HG02798 (cell line): Measurements from ENCODE around the gene SLC24A4.

Experiments used
- ATAC-seq: cut with Tn5 transposase; IDR thresholded peaks from one replicate; pipeline ENCODE4 v1.9.1; 2021; ENCODE audit warnings: mild to moderate bottlenecking; ENCODE audit not compliant: unreplicated experiment, poor library complexity

SLC24A4 gene

DNA sequence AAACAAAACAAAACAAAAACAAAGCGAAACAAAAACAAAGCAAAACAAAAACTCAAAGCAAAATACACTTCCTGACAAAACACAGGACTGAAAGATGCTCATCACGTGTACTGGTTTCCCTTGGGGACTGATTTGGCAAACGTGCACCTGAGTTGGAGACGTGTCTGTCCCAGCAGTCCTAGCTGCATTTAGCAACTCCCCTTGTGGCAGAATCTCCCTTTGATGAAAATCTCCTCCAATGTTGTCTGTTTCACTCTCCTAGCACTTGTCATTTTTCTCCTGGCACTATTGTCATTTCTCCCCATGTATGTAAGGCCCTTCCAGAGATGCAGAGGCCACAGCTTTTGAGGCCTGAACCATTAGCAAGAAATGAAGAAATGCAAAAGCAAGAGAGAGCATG lies 6.8 kb upstream of the SLC24A4 start:
- no peak for ATAC-seq

DNA sequence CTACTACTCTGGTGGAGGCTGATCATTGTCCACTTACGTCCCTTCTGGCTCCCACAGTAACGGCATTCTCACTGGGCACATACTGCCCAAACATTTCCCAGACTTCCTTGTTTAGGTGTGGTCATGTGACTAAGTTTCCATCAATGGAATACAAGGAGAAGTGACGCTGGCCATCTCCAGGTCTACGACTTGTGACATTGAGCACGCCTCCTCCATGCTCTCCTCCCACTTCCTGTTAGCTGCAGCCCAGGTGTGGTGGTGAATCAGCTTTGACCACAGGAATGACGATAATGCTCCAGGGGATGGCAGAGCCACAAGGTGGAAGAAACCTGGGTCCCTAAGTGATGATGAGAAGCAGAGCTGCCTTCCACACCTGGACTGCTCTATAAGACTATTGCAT lies 6.0 kb upstream of the SLC24A4 start:
- ATAC-seq, result no peak

DNA sequence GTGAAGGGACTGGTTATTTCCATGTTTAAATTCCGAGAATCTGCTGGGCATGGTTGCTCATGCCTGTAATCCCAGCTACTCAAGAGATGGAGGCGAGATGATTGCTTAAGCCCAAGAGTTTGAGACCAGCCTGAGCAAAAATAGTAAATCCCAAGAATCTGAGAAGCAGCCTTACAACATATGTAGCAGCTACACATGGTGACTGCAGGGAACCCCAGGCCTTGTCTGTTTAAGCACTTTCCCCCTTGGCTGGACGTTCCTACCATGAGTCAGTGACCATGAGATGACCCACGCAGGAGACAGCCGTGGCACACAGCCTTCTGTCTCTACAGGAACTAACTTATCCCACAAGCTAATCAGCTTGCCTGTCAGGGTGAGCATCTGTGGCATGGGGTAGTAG lies 5.5 kb upstream of the SLC24A4 start:
- no peak for ATAC-seq

DNA sequence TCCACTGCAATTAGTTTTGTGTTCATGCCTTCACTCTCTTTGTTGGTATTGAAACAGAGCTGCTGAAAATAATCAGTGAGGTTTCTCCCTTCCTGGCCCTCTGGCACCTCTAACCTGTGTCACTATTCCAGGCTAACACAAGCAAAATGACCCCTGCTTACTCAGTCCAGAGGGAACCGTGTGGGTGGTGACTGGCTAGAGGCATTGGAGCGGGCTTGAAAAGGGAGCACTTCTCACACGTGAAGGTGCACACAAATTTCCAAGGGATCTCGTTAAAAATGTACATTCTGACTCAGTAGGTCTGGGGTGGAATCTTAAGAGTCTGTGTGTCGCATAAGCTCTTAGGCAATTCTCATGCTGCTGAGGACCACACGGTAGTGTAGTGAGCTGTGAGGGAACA lies 1.3 kb upstream of the SLC24A4 start:
- no peak for ATAC-seq

DNA sequence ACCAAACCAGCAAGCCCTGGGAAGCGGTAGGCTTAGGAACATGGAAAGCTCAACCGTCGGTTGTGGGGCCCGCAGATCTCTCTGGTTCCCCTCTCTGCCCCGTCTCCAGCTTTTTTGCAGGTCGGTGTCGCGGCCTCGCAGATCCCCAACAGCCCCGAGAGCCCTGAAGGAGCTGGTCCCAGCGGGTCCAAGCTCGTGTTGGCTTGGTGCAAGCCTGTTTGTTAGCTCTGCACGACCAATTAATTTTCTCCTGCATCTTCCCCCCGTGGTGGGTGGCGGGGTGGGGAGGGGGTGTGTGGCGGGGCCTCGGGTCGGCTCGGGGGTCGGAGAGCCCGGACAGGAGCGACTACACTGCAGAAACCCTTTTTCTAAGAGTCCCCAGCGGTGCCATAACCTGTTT lies 449 bp upstream of the SLC24A4 start:
- ATAC-seq, result no peak

DNA sequence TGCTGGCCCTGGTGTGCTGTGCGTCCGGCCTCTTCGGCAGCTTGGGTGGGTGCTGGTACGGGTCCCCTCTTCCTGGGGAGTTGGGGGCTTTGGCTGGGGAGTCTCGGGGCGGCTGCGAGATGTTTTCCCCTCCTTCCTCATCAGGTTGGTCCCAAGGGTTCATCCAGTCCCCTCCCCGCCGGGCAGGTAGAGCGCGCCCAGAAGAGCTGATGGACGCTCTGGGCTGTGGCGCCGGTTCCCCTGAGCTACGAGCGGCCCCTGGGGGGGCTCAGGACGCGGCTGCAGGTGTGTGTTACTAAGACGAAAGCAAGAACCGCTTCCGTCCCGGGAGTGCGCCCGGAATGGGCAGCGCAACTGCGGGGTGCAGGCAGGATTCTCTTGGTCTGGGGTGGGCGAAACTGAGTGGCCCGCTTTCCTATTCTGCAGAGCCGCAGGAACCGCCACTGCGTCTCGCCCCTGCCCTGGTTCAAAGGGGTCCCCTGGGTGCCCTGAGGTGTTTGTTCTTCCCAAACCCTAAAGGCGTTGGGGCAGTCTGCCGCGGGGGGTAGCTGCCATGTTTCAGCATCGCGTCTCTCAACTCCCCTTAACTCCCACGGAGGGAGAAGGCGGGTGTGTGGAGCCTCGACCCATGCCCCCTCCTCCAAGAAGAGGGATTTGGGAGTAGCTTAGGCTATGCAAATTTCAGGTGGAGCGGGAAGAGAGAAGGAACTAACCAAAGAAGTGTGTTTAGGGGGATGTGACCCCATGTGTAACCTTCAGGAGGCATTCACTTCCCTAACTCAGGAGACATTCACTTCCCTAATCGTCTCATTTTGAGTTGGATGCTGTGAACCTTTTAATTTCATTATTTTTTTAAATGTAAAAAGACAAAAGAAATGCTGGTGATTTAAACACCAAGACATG lies 1.2 kb downstream of the SLC24A4 start:
- ATAC-seq, result no peak

DNA sequence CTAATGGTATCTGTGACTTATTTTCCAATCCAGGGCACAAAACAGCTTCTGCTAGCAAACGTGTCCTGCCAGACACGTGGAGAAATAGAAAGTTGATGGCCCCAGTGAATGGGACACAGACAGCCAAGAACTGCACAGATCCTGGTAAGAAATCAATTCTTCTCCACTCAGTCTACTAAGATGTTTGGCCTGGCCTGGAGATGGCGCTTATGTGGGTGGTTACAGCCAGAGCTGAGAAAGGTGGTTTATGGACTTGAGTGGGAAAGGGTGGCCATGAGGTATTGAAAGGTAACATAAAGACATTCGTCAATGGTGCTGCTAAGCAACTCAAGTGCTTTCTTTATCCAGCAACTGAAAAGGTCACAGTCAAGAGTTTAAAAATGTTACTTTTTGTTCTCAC lies 2.9 kb downstream of the SLC24A4 start:
- no peak for ATAC-seq

DNA sequence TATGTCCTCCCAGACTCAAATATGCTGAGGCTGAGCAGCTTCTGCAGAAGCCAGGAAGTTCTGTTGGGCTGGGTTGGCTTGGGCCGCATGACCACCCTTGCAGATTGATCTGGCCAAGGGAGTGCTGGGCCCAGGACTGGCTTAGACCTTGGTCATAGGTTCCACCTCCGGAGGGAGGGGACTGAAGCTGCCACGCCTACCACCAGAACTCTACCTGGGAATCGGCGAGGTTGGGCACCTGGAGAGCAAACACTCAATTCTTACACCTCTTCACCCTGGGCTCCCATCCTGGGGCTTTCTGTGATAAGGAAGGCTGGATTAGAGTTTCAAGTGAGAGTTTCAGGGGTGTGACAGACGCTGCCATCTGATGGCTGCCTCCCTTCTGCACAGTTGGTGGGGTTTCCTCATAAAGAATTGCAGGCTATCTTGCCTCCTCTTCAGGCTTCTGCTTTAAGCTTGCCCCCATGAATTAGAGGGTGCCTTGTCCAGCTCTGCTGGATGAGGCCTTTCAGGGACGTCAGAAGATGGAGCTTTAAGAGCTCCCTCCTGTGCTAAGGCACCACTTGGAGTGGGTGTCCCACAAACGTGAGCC lies 5.8 kb downstream of the SLC24A4 start:
- ATAC-seq, result no peak

DNA sequence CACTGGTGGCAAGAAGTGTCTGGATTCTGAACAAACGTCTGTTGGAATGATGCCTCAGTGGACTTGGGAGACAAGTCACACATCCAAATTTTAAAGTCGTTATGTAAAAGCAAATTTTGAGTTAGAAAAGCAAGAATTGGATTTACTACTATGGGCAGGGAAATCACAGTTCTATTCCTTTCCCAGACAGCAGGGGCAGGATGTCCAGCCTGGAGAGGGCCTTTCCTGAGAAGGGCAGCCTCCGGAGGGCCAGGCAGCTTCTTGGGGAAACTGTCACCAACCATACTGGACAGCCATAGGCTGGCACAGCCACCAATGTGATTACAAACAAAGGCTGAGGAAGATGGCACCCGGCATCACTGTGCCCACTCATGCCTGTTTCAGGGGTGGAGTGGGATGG lies 11.1 kb downstream of the SLC24A4 start:
- no peak for ATAC-seq

DNA sequence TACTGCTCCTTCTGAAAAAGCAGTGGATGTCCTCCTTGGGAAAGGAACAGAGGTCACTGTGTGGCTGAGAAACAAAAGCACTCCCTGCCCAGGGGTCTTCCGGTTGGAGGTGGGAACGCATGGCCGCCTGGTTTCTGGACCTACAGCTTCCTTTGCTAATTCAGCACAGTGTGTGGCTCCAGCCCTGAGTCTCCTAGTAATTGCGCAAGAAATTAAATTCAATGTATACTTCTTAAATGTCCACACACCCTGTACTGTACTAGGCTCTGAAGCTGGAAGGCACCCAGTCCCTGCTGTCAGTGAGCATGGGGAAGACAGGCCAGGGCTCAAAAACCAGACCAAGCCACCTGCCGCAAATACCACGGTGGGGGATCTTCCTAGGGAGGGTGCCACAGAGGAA lies 13.4 kb downstream of the SLC24A4 start:
- ATAC-seq, result no peak

DNA sequence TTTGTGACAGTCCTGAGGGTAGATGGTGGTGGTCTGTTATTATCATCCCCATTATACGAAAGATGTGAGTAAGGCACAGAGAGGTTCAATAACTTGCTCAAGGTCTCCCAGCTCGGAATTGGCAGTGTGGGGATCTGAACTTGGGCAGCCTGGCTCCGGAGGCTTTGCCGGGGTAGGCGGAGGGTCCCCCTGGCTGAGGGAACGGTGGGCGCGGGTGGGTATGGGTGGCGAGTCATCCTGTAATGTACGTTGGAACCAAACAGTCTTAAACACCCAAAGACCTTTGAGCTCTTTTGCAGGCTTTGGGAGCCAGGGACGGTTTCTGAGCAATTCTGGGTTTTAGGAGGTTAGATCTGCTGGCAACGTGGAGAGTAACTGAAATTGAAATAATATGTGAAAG lies 16.5 kb downstream of the SLC24A4 start:
- ATAC-seq, result no peak

DNA sequence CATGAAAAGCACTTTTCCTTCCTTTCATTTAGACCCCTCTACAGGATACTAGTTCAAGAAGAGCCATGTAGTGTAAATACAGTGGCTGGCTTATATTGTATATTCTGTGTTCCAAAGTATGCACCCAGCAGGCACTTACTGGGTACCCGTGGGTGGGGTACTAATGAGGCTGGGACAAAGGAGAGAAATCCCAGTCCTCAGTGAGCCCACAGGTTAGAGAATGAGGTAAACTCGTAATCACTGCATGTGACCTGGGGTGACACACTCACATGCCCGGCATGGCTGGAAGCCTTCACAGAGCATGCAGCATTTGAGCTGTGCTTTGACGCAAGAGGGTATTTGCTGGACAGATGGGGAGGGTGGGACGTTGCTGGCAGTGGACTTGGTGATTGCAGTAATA lies 17.1 kb downstream of the SLC24A4 start:
- no peak for ATAC-seq

DNA sequence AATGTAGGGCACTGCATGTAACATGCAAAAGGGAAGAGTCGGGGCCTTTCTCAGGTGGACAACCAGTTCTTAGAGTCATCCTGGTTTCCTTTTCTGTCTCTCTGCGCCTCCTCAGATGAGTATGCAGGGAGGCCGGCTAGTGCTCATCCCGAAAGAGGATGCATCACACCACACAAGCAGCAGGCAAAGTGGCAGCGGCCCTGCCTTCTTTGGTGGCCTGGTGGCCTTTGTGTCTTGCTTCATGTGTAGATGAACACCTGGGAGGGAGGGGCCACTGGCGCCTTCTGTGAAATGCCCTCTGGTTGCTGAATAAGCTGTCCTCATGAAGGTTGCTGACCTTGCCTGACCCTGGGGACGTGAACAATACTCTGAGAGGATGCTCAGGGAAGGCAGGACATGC lies 18.0 kb downstream of the SLC24A4 start:
- no peak for ATAC-seq

DNA sequence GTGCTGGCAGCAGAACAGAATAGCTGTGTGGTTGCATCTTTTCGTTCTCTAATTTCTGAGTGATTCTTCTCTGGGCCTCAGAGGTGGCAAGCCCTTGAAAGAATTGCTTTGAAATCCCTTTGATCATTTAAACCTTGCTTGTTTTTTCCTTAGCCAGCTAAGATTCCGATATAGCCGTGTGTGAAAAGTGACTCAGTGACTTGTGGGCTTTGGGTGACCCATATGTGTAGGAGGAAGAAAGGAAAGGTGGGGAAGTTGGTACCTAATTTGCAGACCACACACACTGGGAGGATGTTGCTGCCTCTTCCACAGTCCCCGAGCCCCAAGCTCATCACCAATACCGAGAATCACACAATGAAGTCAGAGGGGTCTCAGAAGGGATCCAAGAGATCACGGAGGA lies 18.8 kb downstream of the SLC24A4 start:
- no peak for ATAC-seq

DNA sequence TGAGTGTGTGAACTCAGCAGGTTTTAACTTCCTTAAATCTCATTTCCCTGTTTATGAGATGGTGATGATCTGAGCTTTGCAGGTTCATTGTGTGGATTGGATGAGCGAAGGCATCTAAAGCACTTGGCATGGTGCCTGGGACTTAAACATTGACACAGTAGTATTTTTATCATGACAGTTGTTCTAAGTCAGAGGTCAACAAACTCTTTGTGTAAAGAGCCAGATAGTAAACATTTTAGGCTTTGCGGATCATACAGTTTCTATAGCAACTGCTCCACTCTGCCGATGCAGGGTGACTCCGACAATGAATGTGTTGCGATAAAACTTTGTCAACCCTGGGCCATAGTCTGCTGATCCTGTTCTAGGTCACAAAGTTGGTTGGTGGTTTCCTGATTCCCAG lies 25.2 kb downstream of the SLC24A4 start:
- no peak for ATAC-seq

DNA sequence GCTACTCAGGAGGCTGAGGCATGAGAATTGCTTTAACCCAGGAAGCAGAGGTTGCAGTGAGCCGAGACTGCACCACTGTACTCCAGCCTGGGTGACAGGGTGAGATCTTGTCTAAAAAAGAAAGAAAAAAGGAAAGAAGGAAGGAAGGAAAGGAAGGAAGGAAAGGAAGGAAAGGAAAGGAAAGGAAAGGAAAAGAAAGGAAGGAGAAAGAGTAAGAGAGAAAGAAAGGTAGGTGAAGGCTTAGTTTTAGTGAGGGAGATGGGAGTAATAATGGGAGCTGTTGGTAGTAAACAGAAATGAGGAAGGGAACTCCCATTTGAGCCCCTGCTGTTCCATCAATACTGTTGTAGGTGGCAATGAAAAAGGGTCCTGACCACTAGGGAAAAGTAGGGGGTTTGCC lies 28.8 kb downstream of the SLC24A4 start:
- no peak for ATAC-seq

DNA sequence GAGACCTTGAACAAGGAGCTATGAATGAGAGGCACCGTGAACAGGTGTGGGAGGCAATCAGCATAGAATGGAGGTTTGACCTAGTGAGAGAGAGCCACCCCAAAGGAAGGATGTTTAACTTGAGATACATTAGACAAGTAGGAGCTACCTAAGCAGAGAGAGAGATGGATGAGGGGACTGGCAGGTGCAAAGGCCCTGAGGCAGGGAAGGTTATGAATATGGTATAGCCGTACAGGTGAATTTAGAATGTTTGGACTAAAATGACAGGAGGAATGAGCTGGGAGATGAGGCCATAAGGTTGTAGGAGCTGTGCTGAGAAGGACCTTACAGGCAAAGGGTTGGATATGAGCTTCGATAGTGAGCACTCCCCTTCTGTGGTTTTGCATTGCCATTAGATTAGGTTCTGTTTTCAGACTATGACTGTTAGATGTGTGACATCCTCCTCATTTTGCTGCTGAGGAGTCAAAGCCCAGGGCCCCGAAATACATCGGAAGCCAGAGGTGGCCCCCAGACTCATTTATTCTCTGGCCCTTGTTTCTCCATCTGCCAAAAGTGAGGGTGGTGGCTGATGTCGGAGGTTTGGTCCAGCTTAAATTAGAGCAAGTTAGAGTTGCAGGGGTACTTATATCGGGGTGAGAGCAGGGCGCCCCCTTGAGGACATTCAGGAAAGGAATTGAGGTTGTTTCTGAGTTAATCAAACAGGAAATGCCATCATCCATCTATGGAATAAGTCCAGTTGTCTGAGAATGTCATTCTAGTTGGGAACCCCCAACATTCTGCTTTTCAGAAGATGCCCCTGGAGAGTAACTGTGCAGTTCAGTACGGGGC lies 29.4 kb downstream of the SLC24A4 start:
- no peak for ATAC-seq

DNA sequence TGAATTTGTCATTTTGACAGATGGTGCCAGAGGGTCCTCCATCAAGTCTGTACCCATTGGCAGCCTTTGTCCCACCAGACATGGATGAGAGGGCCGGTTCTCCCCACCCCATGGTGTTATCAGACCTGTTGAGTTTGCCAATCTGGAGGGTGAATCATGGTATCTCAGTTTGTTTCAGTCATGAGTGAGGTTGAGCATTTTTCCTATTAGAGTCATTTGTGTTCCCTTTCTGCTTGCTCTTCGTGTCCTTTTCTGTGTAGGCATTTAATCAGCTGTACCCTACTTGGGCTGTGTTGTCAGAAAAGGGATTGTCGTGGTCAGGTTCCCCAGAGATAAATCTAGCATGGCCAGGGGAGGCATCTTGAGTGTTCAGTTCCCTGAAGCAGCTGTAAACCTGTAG lies 30.5 kb downstream of the SLC24A4 start:
- ATAC-seq, result no peak

DNA sequence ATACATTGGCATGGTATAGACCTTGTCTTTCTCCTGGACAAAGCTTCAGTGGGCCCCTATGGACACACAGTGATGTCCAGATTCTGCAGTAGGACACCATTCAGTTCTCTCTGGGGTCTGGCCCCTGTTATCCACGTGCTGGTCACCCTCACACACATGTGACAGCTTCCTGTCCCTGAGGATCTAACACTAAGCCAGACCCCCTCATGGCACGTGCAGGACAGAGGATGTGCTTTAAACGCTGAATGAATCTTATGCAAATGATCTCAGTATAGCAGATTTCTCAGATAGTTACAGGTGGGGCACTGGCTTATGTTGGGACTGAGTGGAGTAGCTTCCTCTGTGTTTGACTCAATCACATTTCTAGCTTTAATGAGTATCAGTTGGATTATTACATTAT lies 33.7 kb downstream of the SLC24A4 start:
- no peak for ATAC-seq

DNA sequence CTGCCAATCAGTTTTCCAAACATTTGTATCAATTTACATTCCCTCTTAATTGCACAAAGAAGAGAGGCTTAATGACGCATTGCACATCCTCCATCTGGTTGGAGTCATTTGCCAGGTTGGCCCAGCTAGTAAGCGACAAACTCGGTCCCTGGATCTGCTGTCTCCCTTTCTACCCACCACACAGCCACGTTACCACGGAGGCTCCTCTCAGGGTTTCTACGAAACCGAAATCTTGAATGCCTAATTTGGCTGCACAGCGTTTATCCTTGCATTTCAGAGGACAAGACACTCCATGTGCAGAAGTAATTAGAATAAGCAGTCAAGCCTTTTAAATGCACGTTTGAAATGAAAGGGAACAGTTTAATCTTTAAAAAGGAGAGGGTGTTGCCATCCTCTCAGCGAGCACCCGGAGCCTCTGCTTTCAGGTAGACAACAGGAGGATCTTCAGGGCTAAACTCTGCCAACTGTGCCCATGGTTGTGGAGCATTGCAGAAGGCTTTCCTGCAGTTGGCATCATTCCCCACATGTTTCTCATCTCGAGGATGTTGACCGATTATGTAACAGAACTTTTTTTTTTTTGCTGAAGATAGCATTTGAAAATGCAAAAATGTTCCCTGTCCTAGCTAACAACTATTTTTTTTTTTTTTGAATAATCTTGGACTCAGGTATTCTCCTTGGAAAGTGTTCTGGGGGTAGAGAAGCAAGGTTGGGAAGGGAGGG lies 37.8 kb downstream of the SLC24A4 start:
- no peak for ATAC-seq

DNA sequence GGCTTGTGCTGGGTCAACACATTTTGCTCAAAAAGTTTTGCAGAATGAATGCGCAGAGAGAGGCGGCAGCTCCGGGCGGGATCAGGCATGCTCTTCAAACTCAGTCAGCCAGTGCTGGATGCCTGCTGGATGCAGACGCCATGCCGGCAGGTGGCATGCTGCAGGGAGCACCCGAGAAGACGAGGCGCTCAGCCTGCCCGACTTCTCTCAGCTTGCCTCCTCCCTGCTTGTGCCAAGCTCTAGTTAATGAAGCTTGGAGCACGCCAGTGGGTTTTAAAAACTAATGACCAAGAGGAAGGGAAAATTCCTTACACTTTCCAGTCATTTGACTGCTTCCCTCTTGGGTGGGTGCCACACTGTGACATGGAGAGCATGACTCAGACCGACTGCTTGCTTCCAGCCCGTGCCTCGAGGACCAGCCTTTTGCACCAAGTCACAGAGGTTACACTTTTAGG lies 39.8 kb downstream of the SLC24A4 start:
- no peak for ATAC-seq
